IPS-NIHi7 (cell line): Measurements from ENCODE around the gene ALPK3.
A peak's percentile ranks its signal among the peaks of the same experiment; 100 is the strongest.

Experiments
- DNase-seq: peaks from one replicate; pipeline ENCODE4 v3.0.0; 2012; ENCODE audit warnings: mixed read lengths; ENCODE audit errors: extremely low spot score

ALPK3 gene

GRCh38 chr15:84893607-84894006 is 76.5 kb downstream of the ALPK3 start:
- DNase-seq, result no peak

DNA sequence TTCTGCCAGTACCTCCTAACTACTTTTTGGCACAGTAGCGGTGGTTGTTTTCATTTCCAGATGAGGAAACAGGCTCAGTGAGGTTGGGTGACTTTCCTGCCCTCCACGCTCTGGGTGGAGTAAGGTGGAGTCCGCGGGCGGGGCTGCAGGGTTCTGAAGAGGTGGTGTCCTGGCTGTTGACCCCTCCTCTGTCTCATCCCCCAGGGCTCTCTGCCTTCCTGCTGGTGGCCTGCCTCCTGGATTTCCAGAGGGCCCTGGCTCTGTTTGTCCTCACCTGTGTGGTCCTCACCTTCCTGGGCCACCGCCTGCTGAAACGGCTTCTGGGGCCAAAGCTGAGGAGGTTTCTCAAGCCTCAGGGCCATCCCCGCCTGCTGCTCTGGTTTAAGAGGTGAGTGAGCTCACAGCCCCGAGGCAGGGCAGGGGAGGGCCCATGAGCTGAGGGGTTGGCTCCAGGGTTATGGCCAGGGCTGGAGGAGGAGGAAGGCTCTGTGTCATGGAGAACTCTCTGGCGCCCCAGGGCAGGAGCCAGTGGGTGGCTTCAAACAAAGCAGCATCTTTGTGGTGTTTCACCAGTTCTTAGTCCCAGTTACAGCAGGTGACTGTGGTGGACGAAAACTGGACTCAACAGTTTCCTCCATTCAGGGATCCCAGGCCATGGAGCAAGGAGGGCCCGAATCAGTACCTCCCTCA is 77.7 kb downstream of the ALPK3 start:
- no peak for DNase-seq

DNA sequence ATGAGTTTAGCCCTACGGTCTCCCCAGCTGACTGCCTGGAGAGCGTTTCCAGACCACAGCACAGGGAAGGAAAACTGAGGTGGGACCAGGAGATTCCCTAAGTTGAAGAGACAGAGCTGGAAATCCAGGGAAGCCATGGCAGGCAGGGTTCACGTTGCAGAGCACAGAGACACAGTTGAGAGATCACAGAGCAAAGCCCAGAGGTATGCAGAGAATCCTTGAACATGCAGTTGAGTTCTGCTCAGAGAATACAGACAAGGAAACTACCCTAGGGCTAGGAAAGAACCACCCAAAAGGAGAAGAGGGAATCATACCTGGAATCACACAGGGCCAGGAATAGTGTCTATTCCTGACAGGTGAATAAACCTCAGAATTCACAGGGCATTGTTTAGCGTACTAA is 81.6 kb downstream of the ALPK3 start:
- no peak for DNase-seq

DNA sequence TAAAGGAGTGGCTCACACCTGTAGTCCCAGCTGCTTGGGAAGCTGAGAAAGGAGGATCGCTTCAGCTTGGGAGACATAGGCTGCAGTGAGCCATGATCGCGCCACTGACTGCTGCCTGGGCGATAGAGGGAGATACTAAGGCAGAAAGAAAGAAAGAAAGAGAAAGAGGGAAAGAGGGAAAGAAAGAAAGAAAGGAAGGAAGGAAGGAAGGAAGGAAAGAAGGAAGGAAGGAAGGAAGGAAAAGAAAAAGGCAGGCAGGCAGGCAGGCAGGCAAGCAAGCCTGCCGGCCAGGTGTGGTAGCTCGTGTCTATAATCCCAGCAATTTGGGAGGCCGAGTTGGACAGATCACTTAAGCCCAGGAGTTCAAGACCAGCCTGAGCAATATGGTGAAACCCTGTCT is 82.6 kb downstream of the ALPK3 start:
- no peak for DNase-seq

DNA sequence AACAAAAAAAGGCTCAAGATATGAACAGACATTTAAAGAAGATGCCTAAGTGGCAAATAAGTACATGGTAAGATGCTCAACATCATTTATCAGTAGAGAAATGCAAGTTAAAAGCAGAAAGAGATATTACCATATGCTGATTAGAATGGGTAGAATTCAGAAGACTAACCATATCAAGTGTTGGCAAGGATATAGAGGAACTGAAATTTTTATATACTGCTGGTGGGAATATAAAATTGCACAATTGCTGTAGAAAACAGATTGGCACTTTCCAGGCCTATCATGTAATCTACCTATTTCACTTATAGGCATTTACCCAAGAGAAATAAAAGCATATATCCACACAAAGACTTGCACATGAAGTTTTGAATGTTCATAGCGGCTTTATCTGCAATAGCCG is 84.4 kb downstream of the ALPK3 start:
- DNase-seq, result no peak

- DNase-seq, result no peak
Observed at GRCh38 chr15:84903751-84904150, 86.6 kb downstream of the ALPK3 start.

DNA sequence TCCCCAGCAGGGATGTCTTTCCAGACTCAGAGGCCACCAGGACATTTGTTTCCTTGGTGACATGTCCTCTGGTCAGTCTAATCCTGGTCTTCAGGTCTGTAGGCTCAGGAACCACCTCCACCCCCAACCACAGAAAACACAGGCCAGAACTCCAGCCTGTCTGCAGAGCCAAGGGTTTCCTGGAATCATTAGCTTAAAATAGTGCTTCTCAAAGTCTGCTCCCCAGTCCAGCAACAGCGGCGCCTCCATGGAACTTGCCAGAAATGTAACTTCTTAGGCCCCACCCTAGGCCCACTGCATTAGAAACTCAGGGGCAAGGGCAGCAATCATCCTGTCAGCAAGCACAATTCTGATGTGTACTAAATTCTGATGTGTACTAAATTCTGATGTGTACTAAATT is 87.3 kb downstream of the ALPK3 start:
- DNase-seq, result no peak

GRCh38 chr15:84905016-84905916 is 88.1 kb downstream of the ALPK3 start:
- DNase-seq, result no peak

- no peak for DNase-seq
Observed at GRCh38 chr15:84907731-84908130, 90.6 kb downstream of the ALPK3 start.

DNA sequence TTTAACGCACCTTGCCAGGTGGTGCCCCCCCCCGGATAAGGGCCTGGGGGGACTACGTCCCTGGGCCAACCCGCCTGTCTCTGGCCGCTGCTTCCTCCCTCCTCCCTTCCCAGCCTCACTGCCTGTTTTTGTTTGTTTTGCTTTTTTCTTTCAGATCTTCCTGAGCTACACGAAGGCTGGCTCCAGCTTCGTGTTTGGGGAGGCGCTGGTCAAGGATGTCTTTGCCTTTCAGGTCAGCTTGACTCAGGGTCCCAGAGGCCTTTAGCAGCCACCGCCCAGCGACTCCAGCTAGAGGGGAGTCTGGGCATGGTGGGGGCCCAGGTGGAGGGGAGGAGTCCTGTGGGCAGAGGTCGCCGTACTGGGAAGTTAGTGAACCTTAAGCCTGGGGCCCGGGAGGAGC is 91.4 kb downstream of the ALPK3 start:
- DNase-seq, result no peak

DNA sequence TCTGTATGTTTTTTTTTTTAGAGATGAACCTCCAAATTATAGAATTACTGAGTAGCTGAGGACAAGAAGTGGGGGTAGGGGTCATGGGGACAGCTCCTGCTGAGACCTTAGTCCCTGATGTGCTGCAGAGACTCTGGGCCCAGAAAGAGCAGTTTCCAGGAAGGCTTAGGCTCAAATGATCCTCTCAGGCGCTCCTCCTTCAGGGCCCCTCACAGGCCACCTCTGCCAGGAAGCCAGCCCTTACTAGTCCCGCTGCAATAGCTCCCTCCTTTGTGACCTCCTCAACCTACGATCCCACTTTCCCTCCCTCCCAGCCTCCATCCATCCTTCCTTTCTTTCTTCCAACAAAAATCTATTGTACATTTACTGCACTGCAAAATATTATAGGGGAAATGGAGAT is 91.9 kb downstream of the ALPK3 start:
- DNase-seq, result no peak

GRCh38 chr15:84909782-84910181 is 92.6 kb downstream of the ALPK3 start:
- DNase-seq, result no peak

DNA sequence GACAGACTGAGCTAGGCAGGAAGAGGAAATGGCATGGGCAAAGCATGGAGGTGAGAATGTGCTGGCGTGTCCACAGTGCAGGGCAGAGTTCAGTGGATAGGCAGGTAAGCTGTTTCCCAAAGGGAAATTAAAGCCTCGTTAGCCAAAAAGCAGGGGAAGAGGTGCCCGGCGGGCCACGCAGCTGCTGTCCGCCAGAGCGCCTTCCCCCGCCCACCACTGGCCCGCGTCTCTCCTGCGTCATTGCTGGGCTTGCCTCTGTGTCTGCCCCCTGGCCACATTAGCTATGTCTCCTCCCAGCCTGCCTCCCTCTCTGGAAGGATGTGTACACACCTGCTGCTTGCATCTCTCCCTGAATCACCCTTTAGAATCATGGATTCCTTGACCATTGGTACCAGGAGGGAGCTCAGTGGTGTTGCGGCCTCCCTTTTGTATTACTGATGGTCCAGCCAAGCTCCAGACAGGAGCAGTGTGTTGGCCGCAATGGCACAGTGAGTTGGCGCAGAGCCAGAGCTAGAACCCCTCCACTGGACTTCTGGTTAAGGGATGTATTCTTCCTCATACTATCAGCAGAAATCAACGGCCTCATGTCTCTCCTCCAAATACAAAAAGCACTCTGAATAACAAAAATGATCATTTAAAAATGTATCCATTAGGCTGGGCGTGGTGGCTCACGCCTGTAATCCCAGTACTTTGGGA is 93.9 kb downstream of the ALPK3 start:
- DNase-seq, result no peak

DNA sequence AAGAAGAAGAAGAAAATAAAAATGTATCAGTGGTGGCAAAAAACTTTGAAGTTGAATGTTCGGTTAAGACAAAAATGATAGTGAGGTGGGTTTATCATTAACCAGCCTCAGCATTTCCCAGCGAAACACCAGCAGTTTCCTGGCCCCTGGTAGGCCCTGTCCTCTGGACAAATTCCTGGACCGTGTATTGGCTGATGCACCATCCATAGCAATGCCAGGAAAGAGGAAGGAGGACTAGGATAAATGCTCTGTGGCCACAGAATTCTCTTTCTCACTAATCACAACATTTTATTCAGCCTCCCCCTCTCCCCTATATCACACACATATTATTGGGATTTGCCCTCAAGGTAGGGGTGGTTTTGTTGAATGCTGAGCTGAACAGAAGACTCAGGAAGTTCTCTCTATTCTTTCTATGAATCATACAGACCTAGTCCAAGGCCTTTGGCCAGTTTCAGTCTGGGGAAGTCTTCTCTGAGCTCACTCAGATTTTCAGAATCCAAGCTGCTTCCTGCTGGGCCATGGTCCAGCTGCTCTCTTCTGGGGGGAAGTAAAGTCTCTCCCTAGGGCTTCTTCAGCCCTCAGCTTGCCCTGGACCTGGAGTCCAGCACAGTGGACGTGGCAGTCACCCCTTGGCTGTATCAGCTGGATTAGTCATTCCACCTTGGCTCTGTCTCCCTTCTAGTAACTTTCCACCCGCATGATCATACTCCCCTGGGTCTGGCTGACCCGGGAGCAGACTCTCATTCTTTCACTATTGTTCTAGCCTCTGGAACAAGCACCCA is 94.9 kb downstream of the ALPK3 start:
- DNase-seq, result no peak

DNA sequence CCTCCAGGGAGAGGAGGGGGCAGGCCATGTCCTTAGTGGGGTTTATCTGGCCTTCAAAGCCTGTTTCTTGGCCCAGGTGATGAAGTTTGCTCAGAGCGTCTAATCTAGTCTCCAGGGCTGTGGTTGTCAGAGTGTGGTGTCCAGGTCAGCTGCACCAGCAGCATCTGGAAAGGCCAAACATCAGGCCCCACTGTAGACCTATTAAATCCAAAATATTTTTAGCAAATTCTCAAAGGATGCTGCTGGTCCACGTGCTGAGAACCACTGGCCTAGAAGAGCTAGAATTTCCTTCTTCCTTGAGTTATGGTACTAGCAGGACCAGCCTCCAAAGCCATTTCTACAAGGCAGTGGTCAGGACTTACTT is 96.2 kb downstream of the ALPK3 start:
- DNase-seq, result no peak

GRCh38 chr15:84914351-84914750 is 97.2 kb downstream of the ALPK3 start:
- no peak for DNase-seq

- peak; percentile 70 for DNase-seq
Observed at GRCh38 chr15:84914909-84915605, 97.9 kb downstream of the ALPK3 start.

- no peak for DNase-seq
Observed at GRCh38 chr15:84915606-84915958, 98.4 kb downstream of the ALPK3 start.

DNA sequence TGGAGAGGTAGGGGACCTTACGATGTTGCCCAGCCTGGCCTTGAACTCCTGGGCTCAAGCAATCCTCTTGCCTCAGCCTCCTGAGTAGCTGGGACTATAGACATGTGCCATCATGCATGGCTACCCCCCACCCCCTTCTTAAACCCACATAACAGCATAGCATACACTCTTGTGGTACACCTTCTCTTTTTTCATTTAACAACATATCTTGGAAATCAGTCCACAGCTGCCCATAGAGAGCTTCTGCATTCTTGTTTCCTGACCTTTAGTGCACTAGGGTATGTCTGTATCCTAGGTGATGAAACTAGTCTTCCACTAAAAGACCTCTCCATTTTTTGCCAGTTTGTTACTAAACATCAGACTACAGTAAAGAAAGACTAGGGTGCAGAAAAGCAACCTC is 100.3 kb downstream of the ALPK3 start:
- DNase-seq, result no peak

- no peak for DNase-seq
Observed at GRCh38 chr15:84919106-84919667, 102.0 kb downstream of the ALPK3 start.

DNA sequence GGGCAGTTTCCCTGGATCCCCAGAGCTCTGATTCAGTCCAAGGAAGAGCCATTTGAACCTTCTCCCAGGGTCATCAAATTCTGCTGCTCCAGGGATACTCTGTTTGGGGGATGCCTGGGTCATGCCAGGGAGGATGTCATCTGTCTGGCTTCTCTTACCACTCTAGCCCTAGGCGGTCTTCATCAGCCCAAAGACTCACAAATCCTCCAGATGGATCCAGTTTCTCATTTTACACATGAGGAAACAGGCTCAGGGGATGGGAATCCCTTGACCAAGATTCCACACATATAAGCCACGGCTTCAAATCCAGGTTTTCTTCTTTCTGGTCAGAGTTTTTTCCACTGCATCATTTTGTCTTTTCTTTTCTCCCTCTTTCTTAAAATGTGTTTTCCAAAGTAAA is 104.0 kb downstream of the ALPK3 start:
- no peak for DNase-seq
